HPDE6-E6E7 (cell line): ENCODE measurements around the gene ZNF747.
A peak's percentile ranks its signal among the peaks of the same experiment; 100 is the strongest.
"Not testable (repeated sequence)": the region's sequence is repeated elsewhere in the genome, so short reads cannot be mapped to it uniquely, and the experiment has no call there.

Source experiments
- DNase-seq: peaks from one replicate; pipeline ENCODE4 v3.0.0; 2011; ENCODE audit warnings: missing footprints; ENCODE audit errors: extremely low spot score

ZNF747 gene

GRCh38 chr16:30533748-30534367 lies 800 bp downstream of the ZNF747 start:
- DNase-seq = no peak

- no peak for DNase-seq
These were observed 1.5 kb downstream of the ZNF747 start for GRCh38 chr16:30533146-30533522.

GRCh38 chr16:30532285-30533145 lies 2.1 kb downstream of the ZNF747 start:
- no peak for DNase-seq

- DNase-seq = no peak
These were observed 4.3 kb downstream of the ZNF747 start for GRCh38 chr16:30530163-30531037.

GRCh38 chr16:30528799-30529457 lies 5.7 kb downstream of the ZNF747 start:
- no peak for DNase-seq

GRCh38 chr16:30527635-30528178 lies 7.0 kb downstream of the ZNF747 start:
- DNase-seq = peak; percentile 80

- DNase-seq = peak; percentile 95
These were observed 7.6 kb downstream of the ZNF747 start for GRCh38 chr16:30526823-30527634.

GRCh38 chr16:30526137-30526822 lies 8.4 kb downstream of the ZNF747 start, which contains the start of gene ZNF768:
TSS of gene ZNF768 (minus strand) at chr16:30526566. CDS start at chr16:30526413, 153 bp downstream.
- no peak for DNase-seq

- no peak for DNase-seq
These were observed 8.9 kb downstream of the ZNF747 start for GRCh38 chr16:30525844-30526136.

- no peak for DNase-seq
These were observed 9.8 kb downstream of the ZNF747 start for GRCh38 chr16:30524575-30525568.

GRCh38 chr16:30523768-30524574 lies 10.7 kb downstream of the ZNF747 start:
- DNase-seq = no peak

GRCh38 chr16:30522702-30523463 lies 11.8 kb downstream of the ZNF747 start:
- DNase-seq = not testable (repeated sequence)

- DNase-seq = no peak
These were observed 12.6 kb downstream of the ZNF747 start for GRCh38 chr16:30521873-30522641.

- no peak for DNase-seq
These were observed 13.2 kb downstream of the ZNF747 start for GRCh38 chr16:30521476-30521872.

GRCh38 chr16:30519120-30520049 lies 15.3 kb downstream of the ZNF747 start:
- DNase-seq = no peak
